Hematopoietic multipotent progenitor cell treated with erythropoietin and hydrocortisone succinate and interleukin-3 and kit ligand, for 4 days (in vitro differentiated cells): ENCODE measurements around the gene FAM120A.
"Not testable (repeated sequence)": the region's sequence is repeated elsewhere in the genome, so short reads cannot be mapped to it uniquely, and the experiment has no call there.

ENCODE experiments used
- DNase-seq: peaks from one replicate; pipeline ENCODE4 v3.0.0-alpha.2; 2015

Gene FAM120A

DNA sequence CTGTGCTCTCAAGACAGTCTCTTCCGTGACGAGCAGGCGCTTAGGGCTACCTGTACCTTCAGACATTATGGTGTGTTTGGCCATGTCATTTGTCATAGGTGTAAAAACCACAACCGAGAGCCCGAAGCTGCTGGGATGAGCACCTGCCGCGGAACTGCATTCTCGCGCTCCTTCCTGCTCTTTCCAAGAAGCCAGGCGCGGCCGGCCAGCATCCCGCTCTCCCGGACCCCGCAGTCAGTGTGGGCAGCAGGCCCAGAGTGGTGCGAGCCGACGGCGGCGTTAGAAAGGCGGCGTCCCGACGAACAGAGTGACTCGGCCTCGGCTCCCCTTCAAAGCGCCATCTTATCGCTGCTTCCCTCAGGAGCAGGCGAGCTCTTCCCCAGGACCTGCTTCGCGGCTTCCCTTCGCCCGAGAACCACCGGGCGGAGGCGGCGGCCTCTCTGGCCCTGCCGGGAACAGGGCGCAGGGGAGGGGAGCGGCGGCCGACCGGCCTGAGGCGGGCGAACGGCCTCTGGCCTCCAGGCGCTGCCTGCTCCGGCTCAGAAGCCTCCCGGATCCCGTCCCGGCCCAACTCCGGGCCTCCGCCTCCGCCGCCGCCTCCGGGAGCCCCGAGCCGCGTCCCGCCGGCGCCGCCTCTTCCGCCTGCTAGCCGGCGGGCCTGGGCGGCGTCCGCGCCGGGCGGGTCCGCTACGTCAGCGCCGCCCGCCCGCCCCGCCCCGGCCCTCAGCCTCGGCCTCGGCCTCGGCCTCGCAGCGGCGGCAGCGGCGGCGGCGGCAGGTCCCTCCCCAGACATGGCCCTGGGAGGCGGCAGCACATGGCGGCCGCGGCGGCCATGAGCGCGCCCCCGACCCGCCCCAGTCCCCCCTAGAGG, at the start of gene FAM120A:
TSS of gene FAM120A (plus strand) at position 741 of the 871 bp plus-strand sequence. CDS start 231 bp downstream, outside the sequence.
- DNase-seq, result peak; percentile 92

- no peak for DNase-seq
Measured at GRCh38 chr9:93406371-93406770, 45.1 kb upstream of the FAM120A start.

DNA sequence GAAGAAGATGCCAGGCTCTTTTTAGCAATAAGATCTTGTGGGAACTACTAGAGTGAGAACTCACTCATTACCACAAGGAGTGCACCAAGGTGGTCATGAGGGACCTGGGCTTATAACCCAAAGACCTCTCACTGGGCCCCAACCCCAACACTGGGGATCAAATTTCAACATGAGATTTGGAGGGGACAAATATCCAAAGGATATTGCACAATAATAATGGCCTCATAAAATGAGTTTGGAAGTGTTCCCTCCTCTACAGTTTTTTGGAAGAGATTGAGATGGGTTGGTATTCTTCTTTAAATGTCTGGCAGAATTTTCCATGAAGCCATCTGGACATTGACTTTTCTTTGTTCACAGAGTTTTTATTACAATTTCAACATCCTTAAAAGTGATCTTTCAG, 38.0 kb upstream of the FAM120A start:
- DNase-seq, result no peak

DNA sequence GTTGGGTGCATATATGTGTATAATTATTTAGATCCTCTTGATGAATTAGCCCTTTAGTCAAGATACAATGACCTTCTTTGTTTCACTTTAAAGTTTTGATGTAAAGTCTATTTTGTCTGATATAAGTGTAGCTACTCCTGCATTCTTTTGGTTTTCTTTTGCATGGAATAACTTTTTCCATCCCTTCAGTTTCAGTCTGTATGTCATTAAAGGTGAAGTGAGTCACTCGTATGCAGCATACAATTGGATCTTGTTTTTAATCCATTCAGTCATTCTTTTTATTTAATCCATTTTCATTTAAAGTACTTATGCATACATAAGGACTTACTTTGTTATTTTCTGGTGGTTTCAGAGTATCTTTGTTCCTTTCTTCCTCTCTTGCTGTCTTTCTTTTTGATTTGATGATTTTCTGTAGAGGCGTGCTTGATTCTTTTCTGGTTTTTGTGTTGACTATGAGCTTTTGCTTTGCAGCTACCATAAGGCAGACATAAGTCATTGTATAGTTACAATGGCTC, 36.3 kb upstream of the FAM120A start:
- no peak for DNase-seq

GRCh38 chr9:93416530-93417235, 34.8 kb upstream of the FAM120A start:
- DNase-seq, result no peak

DNA sequence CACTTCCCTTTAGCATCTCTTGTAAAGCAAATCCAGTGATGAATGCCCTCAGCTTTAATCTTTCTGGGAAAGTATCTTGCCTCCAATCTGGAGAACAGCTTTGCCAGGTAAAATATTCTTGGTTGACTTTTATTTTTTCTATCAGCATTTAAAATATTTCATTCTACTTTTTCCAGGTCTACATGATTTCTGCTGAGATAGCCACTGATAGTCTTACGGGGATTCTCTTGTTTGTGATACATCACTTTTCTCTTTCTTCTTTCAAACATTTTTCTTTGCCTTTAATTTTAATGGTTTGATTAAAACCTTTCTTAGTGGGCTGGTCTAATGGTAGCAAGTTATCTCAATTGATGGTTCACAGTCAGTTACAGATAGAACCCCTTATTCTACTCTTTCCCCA, 33.9 kb upstream of the FAM120A start:
- DNase-seq, result no peak

DNA sequence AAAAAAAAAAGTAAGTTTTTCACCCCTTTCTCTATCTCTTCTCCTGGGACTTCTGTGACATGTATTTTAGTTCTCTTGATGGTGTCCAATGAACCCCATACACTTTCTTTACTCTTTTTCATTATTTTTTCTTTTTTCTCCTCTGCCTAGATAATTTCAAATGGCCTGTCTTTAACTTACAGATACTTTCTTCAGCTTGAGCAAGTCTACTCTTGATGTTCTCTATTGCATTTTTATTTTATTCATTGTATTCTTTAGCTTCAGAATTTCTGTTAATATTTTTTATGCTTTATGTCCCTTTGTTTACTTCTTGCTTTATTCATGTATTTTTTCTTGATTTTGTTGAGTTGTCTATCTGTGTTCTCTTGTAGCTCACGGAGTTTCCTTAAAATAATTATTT, 32.5 kb upstream of the FAM120A start:
- no peak for DNase-seq

DNA sequence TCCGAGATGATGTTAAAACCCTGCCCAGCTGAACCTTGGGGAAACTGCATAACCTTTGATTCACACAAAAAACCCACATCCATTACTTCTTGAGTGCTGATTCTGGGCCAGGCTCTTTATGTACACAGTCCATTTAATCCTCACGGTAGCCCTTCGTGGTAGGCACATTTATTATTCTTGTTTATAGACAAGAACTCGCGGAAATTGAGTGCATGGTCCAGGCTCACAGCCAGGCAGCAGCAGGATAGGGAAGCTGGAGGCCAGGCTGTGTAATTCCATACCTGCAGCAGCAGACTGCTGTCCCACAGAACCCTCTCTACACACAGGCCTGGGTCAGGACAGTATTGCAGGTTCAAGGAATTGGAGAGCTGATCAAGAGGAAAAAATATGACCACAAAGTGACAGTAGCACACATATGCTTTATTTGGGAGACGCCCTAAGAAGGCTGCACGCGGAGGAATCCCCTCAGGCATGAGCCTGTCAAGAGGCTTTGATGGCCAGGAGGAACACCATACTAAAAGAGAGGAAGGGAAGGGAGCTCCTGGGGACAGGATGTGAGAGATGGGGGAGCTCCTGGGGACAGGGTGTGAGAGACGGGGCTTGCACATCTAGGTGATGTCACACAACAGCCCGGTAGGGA, 28.4 kb upstream of the FAM120A start:
- no peak for DNase-seq

- DNase-seq, result peak; percentile 11
Measured at GRCh38 chr9:93427655-93428379, 23.7 kb upstream of the FAM120A start.

DNA sequence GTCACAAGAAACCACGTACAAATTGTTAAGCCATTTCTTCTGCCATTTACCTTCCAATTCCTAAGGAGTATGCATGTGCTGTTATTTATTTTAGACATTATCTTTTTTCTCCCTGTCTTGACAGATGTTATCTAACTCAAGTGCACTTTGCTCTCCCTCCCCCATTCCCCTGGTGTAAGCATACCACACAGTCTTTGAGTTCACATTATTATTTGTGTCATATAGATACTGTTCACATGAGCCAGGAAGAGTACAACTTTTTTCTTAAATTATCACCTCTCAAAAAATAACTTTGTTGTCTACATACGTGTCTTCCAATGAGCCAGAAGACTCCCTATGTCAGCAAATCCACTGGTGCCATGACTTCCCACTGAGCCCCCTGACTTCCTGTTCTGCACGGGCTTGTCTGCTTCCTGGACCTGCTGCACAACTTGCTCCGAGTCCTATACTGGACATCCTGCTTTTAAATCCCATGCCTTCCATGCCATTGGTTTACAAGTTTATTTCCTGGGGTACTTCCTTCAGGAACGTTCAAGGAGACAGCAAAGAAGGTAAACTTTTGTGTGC, 19.9 kb upstream of the FAM120A start:
- DNase-seq, result peak; percentile 26

DNA sequence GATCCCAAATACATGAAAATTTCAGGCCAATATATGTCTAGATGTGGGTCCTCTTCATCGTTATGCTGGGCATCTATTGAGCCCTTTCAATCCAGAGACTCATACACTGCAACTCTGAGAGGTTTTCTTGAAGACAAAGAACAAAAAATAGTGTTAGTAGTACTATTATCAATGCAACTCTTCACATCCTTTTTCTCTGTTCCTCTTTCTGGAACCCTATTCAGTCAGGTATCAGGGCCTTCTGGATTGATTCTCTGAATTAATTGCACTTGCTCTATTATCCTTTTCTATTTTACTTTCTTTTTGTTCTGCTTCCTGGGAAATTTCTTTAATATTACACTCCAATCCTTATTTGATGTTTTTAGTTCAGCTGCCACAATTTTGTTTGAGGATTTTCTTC, 18.5 kb upstream of the FAM120A start:
- no peak for DNase-seq

GRCh38 chr9:93434056-93434455, 17.4 kb upstream of the FAM120A start:
- no peak for DNase-seq

DNA sequence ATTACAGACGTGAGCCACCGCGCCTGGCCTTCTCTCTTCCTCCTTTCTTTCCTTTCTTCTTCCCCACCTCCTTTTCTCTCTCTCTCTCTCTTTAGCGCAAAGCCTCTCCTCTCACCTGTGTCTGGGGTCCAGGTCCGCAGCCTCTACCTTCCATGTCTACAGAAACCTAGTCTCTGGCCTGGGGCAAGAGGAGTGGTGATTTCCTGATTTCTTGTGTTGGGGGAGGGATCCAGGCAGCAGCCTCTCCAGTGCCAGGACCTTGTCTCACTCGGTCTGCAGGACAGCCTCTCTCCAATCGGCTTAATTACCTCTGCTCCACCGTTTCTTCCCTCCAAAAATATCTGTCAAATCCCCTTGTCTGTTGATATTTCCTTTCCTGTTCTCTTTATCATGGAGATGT, 16.1 kb upstream of the FAM120A start:
- DNase-seq, result no peak

GRCh38 chr9:93436218-93436617, 15.3 kb upstream of the FAM120A start:
- no peak for DNase-seq

DNA sequence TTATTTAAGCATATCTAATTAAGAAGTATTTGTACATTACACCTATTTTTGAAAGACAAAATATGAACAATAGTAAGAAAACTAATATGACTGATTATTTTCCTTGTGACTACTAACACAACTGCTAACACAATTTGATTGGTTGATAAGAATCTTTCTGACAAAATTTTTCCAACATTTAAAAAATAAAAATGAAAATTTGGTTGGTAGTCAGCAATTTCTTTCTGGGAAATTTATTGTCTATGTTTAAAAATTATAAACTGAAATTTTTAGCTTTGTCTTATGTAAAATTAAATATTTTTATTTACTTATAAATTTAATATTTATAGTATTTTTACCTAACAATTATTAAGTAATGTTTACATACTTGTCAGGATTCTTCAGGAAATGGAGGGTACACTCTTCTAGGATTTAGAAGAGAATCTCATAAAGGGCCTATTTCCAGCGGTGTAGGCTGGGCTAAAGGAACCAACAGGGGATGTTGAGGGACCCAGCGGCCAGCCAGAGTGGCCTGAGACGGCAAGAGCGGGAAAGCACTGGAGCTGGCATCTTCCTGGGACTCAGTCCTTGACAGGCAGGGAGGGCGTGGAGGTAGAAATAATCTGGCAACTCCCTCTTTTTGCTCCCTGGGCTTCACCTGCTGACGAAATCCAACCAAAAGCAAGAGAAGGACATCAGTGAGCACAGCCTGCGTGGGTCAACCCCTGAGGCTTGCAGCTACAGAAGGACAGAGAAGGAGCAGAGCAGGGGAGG, 14.7 kb upstream of the FAM120A start:
- DNase-seq, result no peak

GRCh38 chr9:93437996-93438395, 13.5 kb upstream of the FAM120A start:
- DNase-seq, result no peak

DNA sequence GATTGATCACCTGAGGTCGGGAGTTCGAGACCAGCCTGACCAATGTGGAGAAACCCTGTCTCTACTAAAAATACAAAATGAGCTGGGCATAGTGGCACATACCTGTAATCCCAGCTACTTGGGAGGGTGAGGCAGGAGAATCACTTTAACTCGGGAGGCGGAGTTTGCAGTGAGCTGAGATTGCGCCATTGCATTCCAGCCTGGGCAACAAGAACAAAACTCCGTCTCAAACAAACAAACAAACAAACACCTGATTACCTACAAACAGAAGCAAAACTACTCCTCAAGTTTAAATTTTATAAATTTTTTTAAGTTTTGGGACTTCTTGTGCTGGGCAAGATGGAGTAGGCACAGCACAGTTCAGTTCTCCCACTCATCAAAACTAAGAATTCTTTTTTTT, 12.2 kb upstream of the FAM120A start:
- DNase-seq, result not testable (repeated sequence)

GRCh38 chr9:93440896-93441580, 10.4 kb upstream of the FAM120A start:
- DNase-seq, result no peak

GRCh38 chr9:93446073-93446472, 5.4 kb upstream of the FAM120A start:
- DNase-seq, result no peak

DNA sequence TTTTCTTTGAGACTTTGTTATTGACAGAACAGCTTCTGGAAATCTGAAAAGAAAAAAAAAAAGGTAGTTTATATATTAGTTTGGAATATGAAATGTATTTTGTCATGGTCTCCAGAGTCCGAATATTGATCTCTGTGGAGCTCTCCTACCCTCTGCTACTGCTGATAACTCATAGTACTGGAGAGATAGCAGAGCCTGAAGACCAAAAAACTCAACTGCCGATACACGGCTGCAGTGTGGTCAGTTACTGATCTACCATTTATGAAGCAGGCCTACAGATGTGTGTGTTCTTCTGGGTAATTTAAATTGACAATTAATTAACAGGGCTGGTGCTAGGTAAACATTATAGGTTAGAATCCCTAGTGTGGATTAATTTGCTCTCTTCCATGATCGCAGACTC, 3.8 kb upstream of the FAM120A start:
- DNase-seq, result peak; percentile 37
